GM23338 (cell line): ENCODE data around the gene SLC18A2.

ENCODE experiments used
- CREB1 ChIP-seq: fragments of 250-450 bp; sonication (Bioruptor Pico); IDR thresholded peaks from 2 replicates; pipeline ENCODE4 v1.5.0; 2020; ENCODE audit warnings: low read depth, mild to moderate bottlenecking, moderate library complexity
- CTCF ChIP-seq, 2 experiments: fragments of 200-600 bp in 1 of 2; sonication (generic) in 1 of 2; conservative IDR thresholded peaks; 2 replicates each; pipeline versions ENCODE4 v1.5.1 to v1.6.1; 2016 to 2017; ENCODE audit warnings: antibody characterized with exemption in 2 of 2, low read depth in 2 of 2, mild to moderate bottlenecking in 2 of 2, moderate library complexity in 1 of 2
- ETS1 ChIP-seq: IDR thresholded peaks from 2 replicates; pipeline ENCODE4 v1.6.1; 2016; ENCODE audit warnings: antibody characterized with exemption
- EZH2 ChIP-seq: fragments of 200-600 bp; sonication (generic); IDR thresholded peaks from one replicate; pipeline ENCODE4 v1.8.0; 2017; ENCODE audit warnings: antibody characterized with exemption, mild to moderate bottlenecking, low read depth; ENCODE audit not compliant: unreplicated experiment
- EZH2phosphoT487 ChIP-seq: fragments of 200-600 bp; sonication (generic); IDR thresholded peaks from one replicate; pipeline ENCODE4 v1.8.1; 2018; ENCODE audit warnings: antibody characterized with exemption; ENCODE audit not compliant: unreplicated experiment
- JUNB ChIP-seq: IDR thresholded peaks from one replicate; pipeline ENCODE4 v1.6.1; 2016; ENCODE audit warnings: antibody characterized with exemption; ENCODE audit not compliant: unreplicated experiment
- POLR2AphosphoS5 ChIP-seq: IDR thresholded peaks from 2 replicates; pipeline ENCODE4 v1.6.1; 2016; ENCODE audit warnings: antibody characterized with exemption, low read depth
- STAT1 ChIP-seq: IDR thresholded peaks from one replicate; pipeline ENCODE4 v1.6.1; 2016; ENCODE audit warnings: antibody characterized with exemption; ENCODE audit not compliant: unreplicated experiment

- TF ChIP-seq POLR2AphosphoS5 (no peak), CTCF (conservative IDR thresholded peaks at IDR 0.05; ENCODE audit: low read depth in 2 of 2) (no peak), EZH2phosphoT487 (no peak), STAT1 (no peak), ETS1 (no peak), EZH2 (no peak), CREB1 (CRISPR knock-in tag) (no peak), JUNB (no peak)
These were observed 83.5 kb downstream of the SLC18A2 start for GRCh38 chr10:117324367-117324766.
